Glutamatergic neuron (in vitro differentiated cells): ENCODE data around the gene EPB41L1. TPM values are rescaled to one million over a fixed set of nuclear protein-coding genes. Genes with fewer than 3 reads are reported as not detected.
A peak's percentile ranks its signal among the peaks of the same experiment; 100 is the strongest.

Experiments
- DNase-seq: peaks from one replicate; pipeline ENCODE4 v3.0.0; 2022
- H3K27ac Mint-ChIP-seq: one replicate; pipeline ENCODE4 v1.8.0; 2020; ENCODE audit warnings: mild to moderate bottlenecking, mixed read lengths, inconsistent platforms; ENCODE audit not compliant: unreplicated experiment
- H3K27me3 Mint-ChIP-seq: one replicate; pipeline ENCODE4 v1.8.0; 2020; ENCODE audit warnings: mild to moderate bottlenecking, moderate library complexity, mixed read lengths, inconsistent platforms; ENCODE audit not compliant: unreplicated experiment
- H3K36me3 Mint-ChIP-seq: one replicate; pipeline ENCODE4 v1.8.0; 2020; ENCODE audit warnings: mild to moderate bottlenecking, mixed read lengths, inconsistent platforms; ENCODE audit not compliant: unreplicated experiment
- H3K4me1 Mint-ChIP-seq: one replicate; pipeline ENCODE4 v1.8.0; 2020; ENCODE audit warnings: mild to moderate bottlenecking, low read depth, mixed read lengths, inconsistent platforms; ENCODE audit not compliant: unreplicated experiment
- H3K4me3 Mint-ChIP-seq: one replicate; pipeline ENCODE4 v1.8.0; 2020; ENCODE audit warnings: mild to moderate bottlenecking, mixed read lengths, inconsistent platforms; ENCODE audit not compliant: unreplicated experiment
- H3K9me3 Mint-ChIP-seq: one replicate; pipeline ENCODE4 v1.8.0; 2020; ENCODE audit warnings: mild to moderate bottlenecking, moderate library complexity, mixed read lengths, inconsistent platforms; ENCODE audit not compliant: unreplicated experiment
- CTCF ChIP-seq: fragments of 200-600 bp; sonication (generic); IDR thresholded peaks from one replicate; pipeline ENCODE4 v1.5.0; 2021; ENCODE audit not compliant: partially characterized antibody, unreplicated experiment
- total RNA-seq: library from RNA; stranded (reverse); fragmentation: NEBNext Ultra II Directional; extraction: Animal tissue kit (Norgen Biotek cat#: 25700); gene quantifications from one replicate; pipeline ENCODE4 v1.2.1, GENCODE V29; 2021; ENCODE audit not compliant: unreplicated experiment

EPB41L1 gene
- total RNA-seq, 1 donor from 2014 or later: 54.1 TPM

GRCh38 chr20:36264426-36265246 lies 110.1 kb downstream of the EPB41L1 start:
- peaks cover 2% of the 10 kb centered on the region for H3K9me3 Mint-ChIP-seq
- H3K4me3 Mint-ChIP-seq: no peak overlapping the region
- H3K4me1 Mint-ChIP-seq: peaks cover 6% of the 10 kb centered on the region
- no peaks in the 10 kb centered on the region for H3K36me3 Mint-ChIP-seq
- no peak overlapping the region for H3K27ac Mint-ChIP-seq
- H3K27me3 Mint-ChIP-seq: peaks cover 4% of the 10 kb centered on the region
- no peak for TF ChIP-seq CTCF
- no peak for DNase-seq

- Mint-ChIP-seq H3K27me3 (peaks cover 5% of the 10 kb centered on the region), H3K27ac (no peak overlapping the region), H3K36me3 (no peaks in the 10 kb centered on the region), H3K4me3 (no peak overlapping the region), H3K9me3 (no peaks in the 10 kb centered on the region), H3K4me1 (peaks cover 2% of the 10 kb centered on the region)
- DNase-seq: no peak
- no peak for TF ChIP-seq CTCF
Observed at GRCh38 chr20:36266189-36266588, 111.6 kb downstream of the EPB41L1 start.

- no peaks in the 10 kb centered on the region for H3K9me3 Mint-ChIP-seq
- DNase-seq: no peak
- no peak for TF ChIP-seq CTCF
- H3K4me3 Mint-ChIP-seq: no peak overlapping the region
- H3K27me3 Mint-ChIP-seq: peaks cover 6% of the 10 kb centered on the region
- H3K27ac Mint-ChIP-seq: peak overlapping the region; percentile 28
- H3K4me1 Mint-ChIP-seq: peaks cover 2% of the 10 kb centered on the region
- no peaks in the 10 kb centered on the region for H3K36me3 Mint-ChIP-seq
Observed at GRCh38 chr20:36267605-36268381, 113.3 kb downstream of the EPB41L1 start.

- Mint-ChIP-seq H3K27ac (no peak overlapping the region), H3K27me3 (peaks cover 6% of the 10 kb centered on the region), H3K4me1 (peaks cover 2% of the 10 kb centered on the region), H3K4me3 (no peak overlapping the region), H3K9me3 (no peaks in the 10 kb centered on the region), H3K36me3 (no peaks in the 10 kb centered on the region)
- no peak for DNase-seq
- TF ChIP-seq CTCF: no peak
Observed at GRCh38 chr20:36268440-36269342, 114.2 kb downstream of the EPB41L1 start.
